Activated naive CD8-positive, alpha-beta T cell treated with anti-CD3 and anti-CD28 coated beads for 36 hours (primary cell): Measurements from ENCODE around the gene A4GNT. TPM values are rescaled to one million over a fixed set of nuclear protein-coding genes. Genes with fewer than 3 reads are reported as not detected.
"Not testable (repeated sequence)": the region's sequence is repeated elsewhere in the genome, so short reads cannot be mapped to it uniquely, and the experiment has no call there.

Experiments used
- DNase-seq: peaks from one replicate; pipeline ENCODE4 v3.0.0; 2021
- H3K27ac Mint-ChIP-seq: one replicate; pipeline ENCODE4 v1.8.0; 2022; ENCODE audit warnings: mild to moderate bottlenecking, moderate library complexity, mixed read lengths
- H3K27me3 Mint-ChIP-seq: one replicate; pipeline ENCODE4 v1.8.0; 2022; ENCODE audit warnings: mild to moderate bottlenecking, mixed read lengths
- H3K36me3 Mint-ChIP-seq: one replicate; pipeline ENCODE4 v1.8.0; 2021; ENCODE audit warnings: mild to moderate bottlenecking, mixed read lengths
- H3K4me1 Mint-ChIP-seq: one replicate; pipeline ENCODE4 v1.8.0; 2021; ENCODE audit warnings: mixed read lengths
- H3K4me3 Mint-ChIP-seq: one replicate; pipeline ENCODE4 v1.8.0; 2022; ENCODE audit warnings: mild to moderate bottlenecking, moderate library complexity, mixed read lengths
- H3K9me3 Mint-ChIP-seq: one replicate; pipeline ENCODE4 v1.8.0; 2022; ENCODE audit warnings: mixed read lengths
- total RNA-seq, 2 experiments: library from RNA; stranded (reverse); gene quantifications; one replicate each; pipeline ENCODE4 v1.2.3, GENCODE V29; 2021

Gene A4GNT
- total RNA-seq = not detected

- no peaks in the 10 kb centered on the region for H3K36me3 Mint-ChIP-seq
- no peaks in the 10 kb centered on the region for H3K9me3 Mint-ChIP-seq
- H3K27ac Mint-ChIP-seq = no peak within 1 kb of the TSS
- no peaks in the 10 kb centered on the region for H3K4me1 Mint-ChIP-seq
- H3K4me3 Mint-ChIP-seq = no peak within 1 kb of the TSS
- H3K27me3 Mint-ChIP-seq = peaks cover 7% of the 10 kb centered on the region
- no peak for DNase-seq
These were observed at the start of gene A4GNT for GRCh38 chr3:138132239-138132638. A4GNT (minus strand) TSS chr3:138132390; CDS start chr3:138131256, 1,134 bp downstream.

- Mint-ChIP-seq H3K27me3 (peaks cover 9% of the 10 kb centered on the region), H3K9me3 (no peaks in the 10 kb centered on the region), H3K36me3 (no peaks in the 10 kb centered on the region), H3K4me3 (no peak overlapping the region), H3K27ac (no peak overlapping the region), H3K4me1 (no peaks in the 10 kb centered on the region)
- no peak for DNase-seq
These were observed 48.3 kb upstream of the A4GNT start for GRCh38 chr3:138180375-138181029.

- peak within 1 kb of the TSS; percentile 98 for H3K27ac Mint-ChIP-seq
- H3K9me3 Mint-ChIP-seq = peaks cover 2% of the 10 kb centered on the region
- H3K4me3 Mint-ChIP-seq = peak within 1 kb of the TSS; percentile 95
- peaks cover 24% of the 10 kb centered on the region for H3K36me3 Mint-ChIP-seq
- H3K27me3 Mint-ChIP-seq = no peaks in the 10 kb centered on the region
- DNase-seq = peak; percentile 73
- peaks cover 28% of the 10 kb centered on the region for H3K4me1 Mint-ChIP-seq
These were observed 42.4 kb upstream of the A4GNT start, which contains the start of gene DBR1 for GRCh38 chr3:138174421-138175131. DBR1 (minus strand) TSS chr3:138174921; CDS start chr3:138174795, 126 bp downstream.

GRCh38 chr3:138173769-138174420, 41.7 kb upstream of the A4GNT start:
- DNase-seq = no peak
- peaks cover 30% of the 10 kb centered on the region for H3K4me1 Mint-ChIP-seq
- H3K9me3 Mint-ChIP-seq = peaks cover 2% of the 10 kb centered on the region

GRCh38 chr3:138172625-138173024, 40.4 kb upstream of the A4GNT start:
- Mint-ChIP-seq H3K4me1 (peaks cover 33% of the 10 kb centered on the region), H3K36me3 (peaks cover 30% of the 10 kb centered on the region), H3K9me3 (peaks cover 2% of the 10 kb centered on the region), H3K4me3 (peak overlapping the region; percentile 64), H3K27ac (peak overlapping the region; percentile 42), H3K27me3 (no peaks in the 10 kb centered on the region)
- no peak for DNase-seq

More at GRCh38 chr3:138173769-138174420, 41.7 kb upstream of the A4GNT start:
- peak overlapping the region; percentile 98 for H3K27ac Mint-ChIP-seq
- H3K36me3 Mint-ChIP-seq = peaks cover 25% of the 10 kb centered on the region
- H3K27me3 Mint-ChIP-seq = no peaks in the 10 kb centered on the region
- H3K4me3 Mint-ChIP-seq = peak overlapping the region; percentile 95

- H3K9me3 Mint-ChIP-seq = no peaks in the 10 kb centered on the region
- H3K4me3 Mint-ChIP-seq = no peak overlapping the region
- H3K27ac Mint-ChIP-seq = no peak overlapping the region
- peaks cover 24% of the 10 kb centered on the region for H3K4me1 Mint-ChIP-seq
- H3K27me3 Mint-ChIP-seq = no peaks in the 10 kb centered on the region
- no peak for DNase-seq
- H3K36me3 Mint-ChIP-seq = peaks cover 46% of the 10 kb centered on the region
These were observed 32.9 kb upstream of the A4GNT start for GRCh38 chr3:138165061-138165460.

GRCh38 chr3:138157743-138158142, 25.6 kb upstream of the A4GNT start:
- DNase-seq = no peak
- no peaks in the 10 kb centered on the region for H3K27me3 Mint-ChIP-seq
- H3K27ac Mint-ChIP-seq = no peak overlapping the region
- peaks cover 3% of the 10 kb centered on the region for H3K4me1 Mint-ChIP-seq
- peaks cover 12% of the 10 kb centered on the region for H3K9me3 Mint-ChIP-seq
- H3K4me3 Mint-ChIP-seq = no peak overlapping the region
- H3K36me3 Mint-ChIP-seq = peaks cover 20% of the 10 kb centered on the region

GRCh38 chr3:138154534-138154933, 22.3 kb upstream of the A4GNT start:
- Mint-ChIP-seq H3K4me3 (no peak overlapping the region), H3K9me3 (peaks cover 12% of the 10 kb centered on the region), H3K4me1 (no peaks in the 10 kb centered on the region), H3K27ac (no peak overlapping the region), H3K36me3 (peaks cover 1% of the 10 kb centered on the region), H3K27me3 (no peaks in the 10 kb centered on the region)
- no peak for DNase-seq

- Mint-ChIP-seq H3K4me1 (no peaks in the 10 kb centered on the region), H3K27ac (no peak overlapping the region), H3K36me3 (peaks cover under 1% of the 10 kb centered on the region)
These were observed 16.3 kb upstream of the A4GNT start for GRCh38 chr3:138148503-138148902.

GRCh38 chr3:138142181-138142580, 10.0 kb upstream of the A4GNT start:
- not testable (repeated sequence) for H3K4me3 Mint-ChIP-seq, H3K36me3 Mint-ChIP-seq, H3K9me3 Mint-ChIP-seq, H3K4me1 Mint-ChIP-seq, DNase-seq, H3K27me3 Mint-ChIP-seq, H3K27ac Mint-ChIP-seq

More at GRCh38 chr3:138148503-138148902, 16.3 kb upstream of the A4GNT start:
- H3K27me3 Mint-ChIP-seq = no peaks in the 10 kb centered on the region
- DNase-seq = no peak
- H3K4me3 Mint-ChIP-seq = no peak overlapping the region
- peaks cover 3% of the 10 kb centered on the region for H3K9me3 Mint-ChIP-seq

GRCh38 chr3:138140940-138141339, 8.8 kb upstream of the A4GNT start:
- no peak overlapping the region for H3K4me3 Mint-ChIP-seq
- H3K9me3 Mint-ChIP-seq = no peaks in the 10 kb centered on the region
- no peak overlapping the region for H3K27ac Mint-ChIP-seq
- no peaks in the 10 kb centered on the region for H3K36me3 Mint-ChIP-seq
- H3K4me1 Mint-ChIP-seq = no peaks in the 10 kb centered on the region
- no peak for DNase-seq
- no peaks in the 10 kb centered on the region for H3K27me3 Mint-ChIP-seq

- H3K9me3 Mint-ChIP-seq = no peaks in the 10 kb centered on the region
- no peak overlapping the region for H3K4me3 Mint-ChIP-seq
- H3K4me1 Mint-ChIP-seq = no peaks in the 10 kb centered on the region
- DNase-seq = no peak
- H3K27ac Mint-ChIP-seq = no peak overlapping the region
- no peaks in the 10 kb centered on the region for H3K27me3 Mint-ChIP-seq
- H3K36me3 Mint-ChIP-seq = no peaks in the 10 kb centered on the region
These were observed 7.5 kb upstream of the A4GNT start for GRCh38 chr3:138139691-138140090.

- no peaks in the 10 kb centered on the region for H3K36me3 Mint-ChIP-seq
- H3K4me1 Mint-ChIP-seq = no peaks in the 10 kb centered on the region
- H3K27me3 Mint-ChIP-seq = no peaks in the 10 kb centered on the region
- no peaks in the 10 kb centered on the region for H3K9me3 Mint-ChIP-seq
- H3K4me3 Mint-ChIP-seq = no peak overlapping the region
- no peak for DNase-seq
- H3K27ac Mint-ChIP-seq = no peak overlapping the region
These were observed 5.7 kb upstream of the A4GNT start for GRCh38 chr3:138137861-138138260.

- Mint-ChIP-seq H3K36me3 (no peaks in the 10 kb centered on the region), H3K27me3 (no peaks in the 10 kb centered on the region), H3K4me1 (no peaks in the 10 kb centered on the region), H3K27ac (no peak overlapping the region), H3K4me3 (no peak overlapping the region), H3K9me3 (no peaks in the 10 kb centered on the region)
- no peak for DNase-seq
These were observed 4.0 kb upstream of the A4GNT start for GRCh38 chr3:138136201-138136600.

GRCh38 chr3:138135833-138136194, 3.6 kb upstream of the A4GNT start:
- Mint-ChIP-seq H3K4me1 (no peaks in the 10 kb centered on the region), H3K36me3 (no peaks in the 10 kb centered on the region), H3K27me3 (peaks cover 3% of the 10 kb centered on the region), H3K9me3 (no peaks in the 10 kb centered on the region), H3K4me3 (no peak overlapping the region), H3K27ac (no peak overlapping the region)
- DNase-seq = no peak
